Measurements from ENCODE around the gene MYOZ3.

Gene MYOZ3

GRCh38 chr5:150662731-150663516 lies 1.9 kb downstream of the MYOZ3 start:
- WGBS, 2 experiments (ENCODE audit: insufficient coverage in 2 of 2), result 77 to 94% methylated on average over 2 of the region's 4 CpGs

GRCh38 chr5:150663936-150664335 lies 2.9 kb downstream of the MYOZ3 start:
- peaks cover 12% of the 10 kb centered on the region for H3K4me1 ChIP-seq (ENCODE audit: control insufficient read depth, insufficient read depth, low read length, poor library complexity, severe bottlenecking)
- H3K27ac ChIP-seq (ENCODE audit: low read depth, low read length, severe bottlenecking), result no peak overlapping the region
- no peaks in the 10 kb centered on the region for H3K36me3 ChIP-seq (ENCODE audit: control insufficient read depth, insufficient read depth, low read length)
- H3K9me3 ChIP-seq (ENCODE audit: control insufficient read depth, low read length), result no peaks in the 10 kb centered on the region
- WGBS, 2 experiments (ENCODE audit: insufficient coverage in 2 of 2), result 89 to 92% methylated on average over 1 of the region's 3 CpGs
- no peak overlapping the region for H3K4me3 ChIP-seq (ENCODE audit: extremely low read depth, insufficient read depth, low read length, poor library complexity, severe bottlenecking)

More at GRCh38 chr5:150662731-150663516, 1.9 kb downstream of the MYOZ3 start:
- Histone ChIP-seq H3K4me3 (ENCODE audit: extremely low read depth, insufficient read depth, low read length, poor library complexity, severe bottlenecking) (no peak overlapping the region), H3K36me3 (ENCODE audit: control insufficient read depth, insufficient read depth, low read length) (no peaks in the 10 kb centered on the region), H3K27ac (ENCODE audit: low read depth, low read length, severe bottlenecking) (no peak overlapping the region), H3K9me3 (ENCODE audit: control insufficient read depth, low read length) (peaks cover 4% of the 10 kb centered on the region), H3K4me1 (ENCODE audit: control insufficient read depth, insufficient read depth, low read length, poor library complexity, severe bottlenecking) (peaks cover 14% of the 10 kb centered on the region)

GRCh38 chr5:150665044-150665443 lies 4.0 kb downstream of the MYOZ3 start:
- H3K9me3 ChIP-seq (ENCODE audit: control insufficient read depth, low read length), result no peaks in the 10 kb centered on the region
- H3K27ac ChIP-seq (ENCODE audit: low read depth, low read length, severe bottlenecking), result no peak overlapping the region
- no peak overlapping the region for H3K4me3 ChIP-seq (ENCODE audit: extremely low read depth, insufficient read depth, low read length, poor library complexity, severe bottlenecking)
- no peaks in the 10 kb centered on the region for H3K36me3 ChIP-seq (ENCODE audit: control insufficient read depth, insufficient read depth, low read length)
- H3K4me1 ChIP-seq (ENCODE audit: control insufficient read depth, insufficient read depth, low read length, poor library complexity, severe bottlenecking), result peaks cover 8% of the 10 kb centered on the region
- 88 to 89% methylated on average over 5 to 10 of the region's 12 CpGs for WGBS, 2 experiments (ENCODE audit: insufficient coverage in 2 of 2)

GRCh38 chr5:150670275-150670947 lies 9.4 kb downstream of the MYOZ3 start:
- WGBS, 2 experiments (ENCODE audit: insufficient coverage in 2 of 2), result 71 to 74% methylated on average over 10 to 13 of the region's 14 CpGs
- peaks cover 35% of the 10 kb centered on the region for H3K4me1 ChIP-seq (ENCODE audit: control insufficient read depth, insufficient read depth, low read length, poor library complexity, severe bottlenecking)
- no peaks in the 10 kb centered on the region for H3K36me3 ChIP-seq (ENCODE audit: control insufficient read depth, insufficient read depth, low read length)
- H3K4me3 ChIP-seq (ENCODE audit: extremely low read depth, insufficient read depth, low read length, poor library complexity, severe bottlenecking), result no peak overlapping the region
- H3K9me3 ChIP-seq (ENCODE audit: control insufficient read depth, low read length), result no peaks in the 10 kb centered on the region
- peak overlapping the region; percentile 65 for H3K27ac ChIP-seq (ENCODE audit: low read depth, low read length, severe bottlenecking)

GRCh38 chr5:150670948-150671310 lies 9.9 kb downstream of the MYOZ3 start:
- H3K4me1 ChIP-seq (ENCODE audit: control insufficient read depth, insufficient read depth, low read length, poor library complexity, severe bottlenecking), result peaks cover 36% of the 10 kb centered on the region
- H3K36me3 ChIP-seq (ENCODE audit: control insufficient read depth, insufficient read depth, low read length), result peaks cover 2% of the 10 kb centered on the region
- WGBS, 2 experiments (ENCODE audit: insufficient coverage in 2 of 2), result 29 to 57% methylated on average over 1 of the region's 2 CpGs
- H3K9me3 ChIP-seq (ENCODE audit: control insufficient read depth, low read length), result no peaks in the 10 kb centered on the region
- peak overlapping the region; percentile 63 for H3K4me3 ChIP-seq (ENCODE audit: extremely low read depth, insufficient read depth, low read length, poor library complexity, severe bottlenecking)
- peak overlapping the region; percentile 65 for H3K27ac ChIP-seq (ENCODE audit: low read depth, low read length, severe bottlenecking)

GRCh38 chr5:150671509-150672236 lies 10.6 kb downstream of the MYOZ3 start:
- Histone ChIP-seq H3K27ac (ENCODE audit: low read depth, low read length, severe bottlenecking) (peak overlapping the region; percentile 65), H3K36me3 (ENCODE audit: control insufficient read depth, insufficient read depth, low read length) (peaks cover 6% of the 10 kb centered on the region), H3K9me3 (ENCODE audit: control insufficient read depth, low read length) (no peaks in the 10 kb centered on the region), H3K4me3 (ENCODE audit: extremely low read depth, insufficient read depth, low read length, poor library complexity, severe bottlenecking) (peak overlapping the region; percentile 63), H3K4me1 (ENCODE audit: control insufficient read depth, insufficient read depth, low read length, poor library complexity, severe bottlenecking) (peaks cover 36% of the 10 kb centered on the region)
- 1% methylated on average over 27 to 38 of the region's 51 CpGs for WGBS, 2 experiments (ENCODE audit: insufficient coverage in 2 of 2)

- WGBS, 2 experiments (ENCODE audit: insufficient coverage in 2 of 2), result 5 to 6% methylated on average over 20 to 26 of the region's 38 CpGs
- Histone ChIP-seq H3K4me3 (ENCODE audit: extremely low read depth, insufficient read depth, low read length, poor library complexity, severe bottlenecking) (peak overlapping the region; percentile 63), H3K36me3 (ENCODE audit: control insufficient read depth, insufficient read depth, low read length) (peaks cover 13% of the 10 kb centered on the region), H3K9me3 (ENCODE audit: control insufficient read depth, low read length) (no peaks in the 10 kb centered on the region), H3K4me1 (ENCODE audit: control insufficient read depth, insufficient read depth, low read length, poor library complexity, severe bottlenecking) (peaks cover 36% of the 10 kb centered on the region), H3K27ac (ENCODE audit: low read depth, low read length, severe bottlenecking) (peak overlapping the region; percentile 65)
These were observed 11.3 kb downstream of the MYOZ3 start for GRCh38 chr5:150672237-150672883.

GRCh38 chr5:150672884-150673275 lies 11.8 kb downstream of the MYOZ3 start:
- Histone ChIP-seq H3K4me1 (ENCODE audit: control insufficient read depth, insufficient read depth, low read length, poor library complexity, severe bottlenecking) (peaks cover 36% of the 10 kb centered on the region), H3K36me3 (ENCODE audit: control insufficient read depth, insufficient read depth, low read length) (peaks cover 18% of the 10 kb centered on the region), H3K4me3 (ENCODE audit: extremely low read depth, insufficient read depth, low read length, poor library complexity, severe bottlenecking) (peak overlapping the region; percentile 63), H3K27ac (ENCODE audit: low read depth, low read length, severe bottlenecking) (peak overlapping the region; percentile 65), H3K9me3 (ENCODE audit: control insufficient read depth, low read length) (no peaks in the 10 kb centered on the region)
- 66 to 86% methylated on average over 6 of the region's 7 CpGs for WGBS, 2 experiments (ENCODE audit: insufficient coverage in 2 of 2)

GRCh38 chr5:150674341-150674821 lies 13.3 kb downstream of the MYOZ3 start:
- Histone ChIP-seq H3K9me3 (ENCODE audit: control insufficient read depth, low read length) (no peaks in the 10 kb centered on the region), H3K36me3 (ENCODE audit: control insufficient read depth, insufficient read depth, low read length) (peaks cover 21% of the 10 kb centered on the region), H3K4me1 (ENCODE audit: control insufficient read depth, insufficient read depth, low read length, poor library complexity, severe bottlenecking) (peaks cover 36% of the 10 kb centered on the region), H3K4me3 (ENCODE audit: extremely low read depth, insufficient read depth, low read length, poor library complexity, severe bottlenecking) (no peak overlapping the region), H3K27ac (ENCODE audit: low read depth, low read length, severe bottlenecking) (peak overlapping the region; percentile 97)
- WGBS, 2 experiments (ENCODE audit: insufficient coverage in 2 of 2), result 80 to 100% methylated on average over 2 to 4 of the region's 4 CpGs

GRCh38 chr5:150675069-150675468 lies 14.0 kb downstream of the MYOZ3 start:
- peaks cover 21% of the 10 kb centered on the region for H3K36me3 ChIP-seq (ENCODE audit: control insufficient read depth, insufficient read depth, low read length)
- H3K4me1 ChIP-seq (ENCODE audit: control insufficient read depth, insufficient read depth, low read length, poor library complexity, severe bottlenecking), result peaks cover 36% of the 10 kb centered on the region
- no peak overlapping the region for H3K27ac ChIP-seq (ENCODE audit: low read depth, low read length, severe bottlenecking)
- 87 to 100% methylated on average over 2 to 4 of the region's 6 CpGs for WGBS, 2 experiments (ENCODE audit: insufficient coverage in 2 of 2)
- H3K4me3 ChIP-seq (ENCODE audit: extremely low read depth, insufficient read depth, low read length, poor library complexity, severe bottlenecking), result no peak overlapping the region
- no peaks in the 10 kb centered on the region for H3K9me3 ChIP-seq (ENCODE audit: control insufficient read depth, low read length)

All from mesodermal cell (in vitro differentiated cells).